Adipose tissue (tissue), 3 donors: ENCODE measurements around the gene FAM234B. TPM values are rescaled to one million over a fixed set of nuclear protein-coding genes. Genes with fewer than 3 reads are reported as not detected.

Source experiments
- H3K27ac ChIP-seq: one replicate; pipeline ENCODE4 v1.5.1; 2013; ENCODE audit warnings: low read depth, low read length
- WGBS, 3 donors: extraction: QIAGEN DNeasy Blood & Tissue Kit; methylation state at CpG; one replicate each; pipeline ENCODE4 v1.1.7; 2013; 5-methylcytosine and 5-hydroxymethylcytosine counted together
- polyA plus RNA-seq, 3 donors: library from polyadenylated mRNA; stranded (reverse); fragments of 200-250 nt; gene quantifications; one replicate each; pipeline ENCODE4 v1.2.3, GENCODE V29; 2013
- donor health status: healthy with polysubstance abuse.
- donor health status: Bipolar disorder and iron deficiency.
- donor health status: healthy.

FAM234B gene
- polyA plus RNA-seq, 3 donors, result 1.8 to 4.0 (median 2.3) TPM

GRCh38 chr12:13126494-13126893 lies 82.3 kb downstream of the FAM234B start:
- 80 to 91% (median 88%) methylated on average over 3 of the region's 3 CpGs for WGBS, 3 donors
- no peak overlapping the region for H3K27ac ChIP-seq

GRCh38 chr12:13127444-13127843 lies 83.3 kb downstream of the FAM234B start:
- 28 to 68% (median 54%) methylated on average over 5 of the region's 5 CpGs for WGBS, 3 donors

GRCh38 chr12:13128291-13128965 lies 84.2 kb downstream of the FAM234B start:
- no peak overlapping the region for H3K27ac ChIP-seq
- WGBS, 3 donors, result 88 to 92% (median 90%) methylated on average over 8 of the region's 8 CpGs

More at GRCh38 chr12:13127444-13127843, 83.3 kb downstream of the FAM234B start:
- no peak overlapping the region for H3K27ac ChIP-seq

DNA sequence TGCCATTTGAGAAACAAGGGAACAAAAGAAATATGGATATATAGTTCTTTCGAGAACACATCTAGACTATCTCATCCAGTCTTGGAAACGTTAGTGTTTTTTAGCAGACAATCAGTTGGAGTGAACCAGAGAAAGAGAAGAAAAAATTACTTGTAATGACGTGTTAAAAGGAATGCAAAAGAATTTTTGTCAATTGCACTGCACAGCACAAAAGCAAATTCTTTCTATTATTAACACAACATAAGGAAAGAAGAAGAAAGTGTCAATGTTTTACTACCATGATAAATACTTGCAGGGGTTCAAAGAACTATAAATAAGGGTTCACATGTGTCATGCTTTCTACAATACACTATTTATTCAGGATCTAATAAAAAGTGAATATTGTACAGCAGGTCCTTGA lies 86.8 kb downstream of the FAM234B start:
- 53 to 68% (median 68%) methylated on average over 3 of the region's 3 CpGs for WGBS, 3 donors
- no peak overlapping the region for H3K27ac ChIP-seq

Other genes with a start within 250 kb of the FAM234B start
- gene DDX47, start 231.0 kb upstream of the FAM234B start, polyA plus RNA-seq, result 10 to 100 TPM; 32.3 to 44.1 (median 35.3) TPM
- 10 to 100 TPM in 2 of 3 donors, 1 to 10 TPM in 1; 1.4 to 49.4 (median 12.1) TPM for gene GPRC5A, start 152.8 kb upstream of the FAM234B start, polyA plus RNA-seq
- under 1 TPM in 2 of 3 donors, not detected in 1; 0.13 to 0.15 TPM for gene GPRC5D, start 92.2 kb upstream of the FAM234B start, polyA plus RNA-seq
- 100 to 1,000 TPM in 1 of 3 donors, 10 to 100 TPM in 2; 58.7 to 104 (median 58.9) TPM for gene HEBP1, start 44.1 kb upstream of the FAM234B start, polyA plus RNA-seq
- 1 to 10 TPM in 1 of 3 donors, not detected in 2; 4.0 TPM for gene GSG1, start 59.3 kb downstream of the FAM234B start, polyA plus RNA-seq
- 100 to 1,000 TPM in 1 of 3 donors, 10 to 100 TPM in 2; 29.2 to 782 (median 83.5) TPM for gene EMP1, start 152.3 kb downstream of the FAM234B start, polyA plus RNA-seq